ENCODE data around the gene NFASC. TPM values are rescaled to one million over a fixed set of nuclear protein-coding genes. Genes with fewer than 3 reads are reported as not detected.

The NFASC gene
- total RNA-seq, 2 experiments from 2014 or later, result not detected

DNA sequence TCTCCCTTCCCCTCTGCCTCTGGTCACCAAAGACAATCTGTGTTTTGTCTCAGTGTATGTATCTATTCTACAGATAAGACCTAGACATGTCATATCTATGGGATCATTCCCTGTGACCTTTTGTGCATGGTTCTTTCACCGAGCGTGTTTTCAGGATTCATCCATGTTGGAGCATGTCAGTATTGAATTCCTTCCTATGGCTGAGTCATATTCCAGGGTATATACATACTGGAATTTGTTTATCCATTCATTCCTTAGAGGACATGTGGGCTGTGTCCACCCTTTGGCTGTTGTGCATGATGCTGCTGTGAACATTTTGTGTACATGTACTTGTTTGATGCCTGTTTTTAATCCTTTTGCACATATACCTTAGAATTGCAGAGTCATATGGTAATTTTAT is 69.9 kb downstream of the NFASC start:
- ATAC-seq (ENCODE audit: poor library complexity), result no peak
- H3K36me3 Mint-ChIP-seq (ENCODE audit: low read depth), result no peaks in the 10 kb centered on the region
- no peaks in the 10 kb centered on the region for H3K4me1 ChIP-seq (ENCODE audit: insufficient read depth, low read length)
- intact Hi-C loops (cut with DNase I, micrococcal nuclease), result no loop called here
- H3K9me3 Mint-ChIP-seq, result no peaks in the 10 kb centered on the region
- H3K9me3 ChIP-seq (ENCODE audit: control insufficient read depth in 1 of 2, insufficient read depth in 1 of 2, low read length in 2 of 2), result no peaks in the 10 kb centered on the region
- no peak overlapping the region for H3K27ac Mint-ChIP-seq
- H3K27ac ChIP-seq (ENCODE audit: low read depth in 1 of 2, low read length in 2 of 2), result no peak overlapping the region
- peaks cover 3% of the 10 kb centered on the region in 2 experiments for H3K27me3 ChIP-seq (ENCODE audit: control insufficient read depth in 1 of 2, insufficient read depth in 2 of 2, low read length in 2 of 2)
- H3K27me3 Mint-ChIP-seq, result peaks cover 29% of the 10 kb centered on the region
- POLR2A ChIA-PET, result no interaction called here
- no peak overlapping the region for H3K4me3 Mint-ChIP-seq
- no peak for DNase-seq
- H3K4me3 ChIP-seq (ENCODE audit: low read length), result no peak overlapping the region
- CTCF ChIA-PET, result no interaction called here
- no peaks in the 10 kb centered on the region for H3K36me3 ChIP-seq (ENCODE audit: insufficient read depth, low read length)
- no peaks in the 10 kb centered on the region for H3K4me1 Mint-ChIP-seq (ENCODE audit: low read depth)
- TF ChIP-seq, protein P1, sequence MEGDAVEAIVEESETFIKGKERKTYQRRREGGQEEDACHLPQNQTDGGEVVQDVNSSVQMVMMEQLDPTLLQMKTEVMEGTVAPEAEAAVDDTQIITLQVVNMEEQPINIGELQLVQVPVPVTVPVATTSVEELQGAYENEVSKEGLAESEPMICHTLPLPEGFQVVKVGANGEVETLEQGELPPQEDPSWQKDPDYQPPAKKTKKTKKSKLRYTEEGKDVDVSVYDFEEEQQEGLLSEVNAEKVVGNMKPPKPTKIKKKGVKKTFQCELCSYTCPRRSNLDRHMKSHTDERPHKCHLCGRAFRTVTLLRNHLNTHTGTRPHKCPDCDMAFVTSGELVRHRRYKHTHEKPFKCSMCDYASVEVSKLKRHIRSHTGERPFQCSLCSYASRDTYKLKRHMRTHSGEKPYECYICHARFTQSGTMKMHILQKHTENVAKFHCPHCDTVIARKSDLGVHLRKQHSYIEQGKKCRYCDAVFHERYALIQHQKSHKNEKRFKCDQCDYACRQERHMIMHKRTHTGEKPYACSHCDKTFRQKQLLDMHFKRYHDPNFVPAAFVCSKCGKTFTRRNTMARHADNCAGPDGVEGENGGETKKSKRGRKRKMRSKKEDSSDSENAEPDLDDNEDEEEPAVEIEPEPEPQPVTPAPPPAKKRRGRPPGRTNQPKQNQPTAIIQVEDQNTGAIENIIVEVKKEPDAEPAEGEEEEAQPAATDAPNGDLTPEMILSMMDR (IDR thresholded peaks at IDR 0.05), result no peak

- intact Hi-C loops (cut with DNase I, micrococcal nuclease), result no loop called here
- H3K9me3 ChIP-seq (ENCODE audit: control insufficient read depth in 1 of 2, insufficient read depth in 1 of 2, low read length in 2 of 2), result no peaks in the 10 kb centered on the region
- no peak overlapping the region for H3K27ac Mint-ChIP-seq
- H3K36me3 Mint-ChIP-seq (ENCODE audit: low read depth), result no peaks in the 10 kb centered on the region
- TF ChIP-seq, protein P1 (IDR thresholded peaks at IDR 0.05), result peak; percentile 51
- H3K27me3 ChIP-seq (ENCODE audit: control insufficient read depth in 1 of 2, insufficient read depth in 2 of 2, low read length in 2 of 2), result peaks cover 2 to 3% of the 10 kb centered on the region in 2 experiments
- no peaks in the 10 kb centered on the region for H3K36me3 ChIP-seq (ENCODE audit: insufficient read depth, low read length)
- no peak overlapping the region for H3K4me3 Mint-ChIP-seq
- H3K27ac ChIP-seq (ENCODE audit: low read depth in 1 of 2, low read length in 2 of 2), result no peak overlapping the region
- H3K4me3 ChIP-seq (ENCODE audit: low read length), result no peak overlapping the region
- peaks cover 29% of the 10 kb centered on the region for H3K27me3 Mint-ChIP-seq
- ATAC-seq (ENCODE audit: poor library complexity) (no peak), DNase-seq (peak in 10 of 14 experiments; percentile 2 to 50 (median 23))
- ChIA-PET CTCF (no interaction called here), POLR2A (no interaction called here)
- no peaks in the 10 kb centered on the region for H3K9me3 Mint-ChIP-seq
- no peaks in the 10 kb centered on the region for H3K4me1 ChIP-seq (ENCODE audit: insufficient read depth, low read length)
- no peaks in the 10 kb centered on the region for H3K4me1 Mint-ChIP-seq (ENCODE audit: low read depth)
These were observed 71.0 kb downstream of the NFASC start for GRCh38 chr1:204941421-204942338.

- H3K36me3 ChIP-seq (ENCODE audit: insufficient read depth, low read length), result no peaks in the 10 kb centered on the region
- no peaks in the 10 kb centered on the region for H3K4me1 ChIP-seq (ENCODE audit: insufficient read depth, low read length)
- TF ChIP-seq, protein P1 (IDR thresholded peaks at IDR 0.05), result no peak
- no peak overlapping the region for H3K4me3 ChIP-seq (ENCODE audit: low read length)
- DNase-seq (no peak), ATAC-seq (ENCODE audit: poor library complexity) (no peak)
- intact Hi-C loops (cut with DNase I, micrococcal nuclease), result no loop called here
- ChIA-PET CTCF (no interaction called here), POLR2A (no interaction called here)
- no peaks in the 10 kb centered on the region for H3K36me3 Mint-ChIP-seq (ENCODE audit: low read depth)
- no peaks in the 10 kb centered on the region for H3K4me1 Mint-ChIP-seq (ENCODE audit: low read depth)
- H3K9me3 Mint-ChIP-seq, result no peaks in the 10 kb centered on the region
- H3K27ac Mint-ChIP-seq, result no peak overlapping the region
- no peaks in the 10 kb centered on the region for H3K9me3 ChIP-seq (ENCODE audit: control insufficient read depth in 1 of 2, insufficient read depth in 1 of 2, low read length in 2 of 2)
- no peak overlapping the region for H3K27ac ChIP-seq (ENCODE audit: low read depth in 1 of 2, low read length in 2 of 2)
- H3K27me3 Mint-ChIP-seq, result peaks cover 28% of the 10 kb centered on the region
- H3K27me3 ChIP-seq (ENCODE audit: control insufficient read depth in 1 of 2, insufficient read depth in 2 of 2, low read length in 2 of 2), result peaks cover 0 to 3% of the 10 kb centered on the region in 2 experiments
- H3K4me3 Mint-ChIP-seq, result no peak overlapping the region
These were observed 72.8 kb downstream of the NFASC start for GRCh38 chr1:204943495-204943894.
